Activated gamma-delta T cell treated with Interleukin-2 at 50 U/mL for 16 hours (primary cell): Measurements from ENCODE around the gene GPR65.

Source experiments
- DNase-seq: peaks from one replicate; pipeline ENCODE4 v3.0.0-alpha.2; 2020

GPR65 gene

GRCh38 chr14:88005050-88005481 lies at the start of gene GPR65:
Gene GPR65, plus strand, starts transcription at chr14:88005135. Its CDS starts 5,713 bp downstream, at chr14:88010848.
- peak; percentile 32 for DNase-seq

GRCh38 chr14:87955501-87955900 lies 49.4 kb upstream of the GPR65 start:
- DNase-seq = no peak

- DNase-seq = peak; percentile 21
Observed at GRCh38 chr14:87960013-87960787, 44.7 kb upstream of the GPR65 start.

- DNase-seq = no peak
Observed at GRCh38 chr14:87961246-87961645, 43.7 kb upstream of the GPR65 start.

- DNase-seq = no peak
Observed at GRCh38 chr14:87966816-87967215, 38.1 kb upstream of the GPR65 start.

- no peak for DNase-seq
Observed at GRCh38 chr14:87967496-87967895, 37.4 kb upstream of the GPR65 start.

GRCh38 chr14:87971010-87971409 lies 33.9 kb upstream of the GPR65 start:
- no peak for DNase-seq

GRCh38 chr14:87975636-87976035 lies 29.3 kb upstream of the GPR65 start:
- no peak for DNase-seq

GRCh38 chr14:87979689-87980088 lies 25.2 kb upstream of the GPR65 start:
- no peak for DNase-seq

GRCh38 chr14:87989221-87989955 lies 15.5 kb upstream of the GPR65 start:
- DNase-seq = no peak

GRCh38 chr14:87989956-87990299 lies 15.0 kb upstream of the GPR65 start:
- no peak for DNase-seq

- DNase-seq = no peak
Observed at GRCh38 chr14:87990682-87991081, 14.3 kb upstream of the GPR65 start.

- no peak for DNase-seq
Observed at GRCh38 chr14:87992346-87992717, 12.6 kb upstream of the GPR65 start.

GRCh38 chr14:87992718-87993628 lies 12.0 kb upstream of the GPR65 start, which contains the start of gene GALC:
Gene GALC, minus strand, starts transcription at chr14:87993182. Its CDS starts 18 bp downstream, at chr14:87993164.
- peak; percentile 95 for DNase-seq

- DNase-seq = no peak
Observed at GRCh38 chr14:87994974-87995373, 10.0 kb upstream of the GPR65 start.

GRCh38 chr14:87995500-87996290 lies 9.2 kb upstream of the GPR65 start:
- no peak for DNase-seq

- DNase-seq = no peak
Observed at GRCh38 chr14:87996291-87996592, 8.7 kb upstream of the GPR65 start.

- no peak for DNase-seq
Observed at GRCh38 chr14:87998482-87998881, 6.5 kb upstream of the GPR65 start.

GRCh38 chr14:87999277-87999676 lies 5.7 kb upstream of the GPR65 start:
- no peak for DNase-seq

- no peak for DNase-seq
Observed at GRCh38 chr14:88002421-88003075, 2.4 kb upstream of the GPR65 start.

GRCh38 chr14:88003425-88003824 lies 1.5 kb upstream of the GPR65 start:
- DNase-seq = no peak

- DNase-seq = no peak
Observed at GRCh38 chr14:88004506-88005036, 364 bp upstream of the GPR65 start.
